GM12873 (cell line): ENCODE results near the gene C19orf33.

ENCODE experiments used
- TF ChIP-seq, protein P1 (sequence below): IDR thresholded peaks from 2 replicates; pipeline ENCODE4 v1.5.1; 2012; ENCODE audit warnings: low read depth, mild to moderate bottlenecking, moderate library complexity, low read length, control low read depth; ENCODE audit not compliant: insufficient read depth; ENCODE audit errors: missing control alignments

C19orf33 gene

DNA sequence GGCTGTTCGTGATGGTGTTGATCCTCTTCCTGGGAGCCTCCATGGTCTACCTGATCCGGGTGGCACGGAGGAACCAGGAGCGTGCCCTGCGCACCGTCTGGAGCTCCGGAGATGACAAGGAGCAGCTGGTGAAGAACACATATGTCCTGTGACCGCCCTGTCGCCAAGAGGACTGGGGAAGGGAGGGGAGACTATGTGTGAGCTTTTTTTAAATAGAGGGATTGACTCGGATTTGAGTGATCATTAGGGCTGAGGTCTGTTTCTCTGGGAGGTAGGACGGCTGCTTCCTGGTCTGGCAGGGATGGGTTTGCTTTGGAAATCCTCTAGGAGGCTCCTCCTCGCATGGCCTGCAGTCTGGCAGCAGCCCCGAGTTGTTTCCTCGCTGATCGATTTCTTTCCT, 12.2 kb upstream of the C19orf33 start:
- TF ChIP-seq, protein P1, sequence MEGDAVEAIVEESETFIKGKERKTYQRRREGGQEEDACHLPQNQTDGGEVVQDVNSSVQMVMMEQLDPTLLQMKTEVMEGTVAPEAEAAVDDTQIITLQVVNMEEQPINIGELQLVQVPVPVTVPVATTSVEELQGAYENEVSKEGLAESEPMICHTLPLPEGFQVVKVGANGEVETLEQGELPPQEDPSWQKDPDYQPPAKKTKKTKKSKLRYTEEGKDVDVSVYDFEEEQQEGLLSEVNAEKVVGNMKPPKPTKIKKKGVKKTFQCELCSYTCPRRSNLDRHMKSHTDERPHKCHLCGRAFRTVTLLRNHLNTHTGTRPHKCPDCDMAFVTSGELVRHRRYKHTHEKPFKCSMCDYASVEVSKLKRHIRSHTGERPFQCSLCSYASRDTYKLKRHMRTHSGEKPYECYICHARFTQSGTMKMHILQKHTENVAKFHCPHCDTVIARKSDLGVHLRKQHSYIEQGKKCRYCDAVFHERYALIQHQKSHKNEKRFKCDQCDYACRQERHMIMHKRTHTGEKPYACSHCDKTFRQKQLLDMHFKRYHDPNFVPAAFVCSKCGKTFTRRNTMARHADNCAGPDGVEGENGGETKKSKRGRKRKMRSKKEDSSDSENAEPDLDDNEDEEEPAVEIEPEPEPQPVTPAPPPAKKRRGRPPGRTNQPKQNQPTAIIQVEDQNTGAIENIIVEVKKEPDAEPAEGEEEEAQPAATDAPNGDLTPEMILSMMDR: no peak

DNA sequence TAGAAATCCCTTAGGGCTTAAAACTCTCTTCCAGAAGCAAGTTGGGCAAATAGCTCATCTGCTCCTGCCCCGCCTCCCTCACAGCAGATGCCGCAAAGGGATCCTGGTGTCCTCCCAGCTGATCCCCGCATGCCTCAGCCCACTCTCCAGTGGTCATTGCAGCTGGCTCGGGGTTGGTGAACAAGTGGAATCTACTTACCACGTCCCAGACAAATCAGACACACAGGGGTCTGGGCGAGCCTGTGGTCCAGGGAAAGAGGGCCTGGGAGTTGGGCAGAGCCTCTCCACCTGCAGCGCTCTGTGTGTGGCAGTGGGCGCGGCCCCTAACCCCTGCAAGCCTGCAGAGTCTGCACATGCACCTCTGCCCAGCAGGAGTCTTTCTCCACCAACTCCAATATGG, 10.8 kb upstream of the C19orf33 start:
- TF ChIP-seq, protein P1: no peak

DNA sequence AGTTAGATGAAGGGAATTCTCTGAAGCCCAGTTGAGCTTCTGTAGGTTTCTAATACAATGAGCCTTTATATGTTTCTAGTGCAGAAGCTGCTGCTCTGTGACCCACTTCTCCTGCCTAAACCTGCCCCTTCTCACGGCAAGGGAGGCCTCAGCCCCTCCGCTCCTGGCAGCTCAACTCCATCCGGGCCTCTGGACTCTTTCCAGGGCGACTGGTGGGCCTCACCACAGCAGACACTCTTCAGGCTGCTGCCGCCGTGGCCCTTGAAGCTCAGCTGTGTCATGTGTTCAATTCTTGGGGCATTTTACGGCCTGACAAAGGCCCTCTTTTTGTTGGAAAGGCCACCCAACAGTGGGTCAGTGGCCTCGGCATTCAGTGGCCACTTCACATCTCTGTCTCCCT, 10.0 kb upstream of the C19orf33 start:
- TF ChIP-seq, protein P1: no peak

DNA sequence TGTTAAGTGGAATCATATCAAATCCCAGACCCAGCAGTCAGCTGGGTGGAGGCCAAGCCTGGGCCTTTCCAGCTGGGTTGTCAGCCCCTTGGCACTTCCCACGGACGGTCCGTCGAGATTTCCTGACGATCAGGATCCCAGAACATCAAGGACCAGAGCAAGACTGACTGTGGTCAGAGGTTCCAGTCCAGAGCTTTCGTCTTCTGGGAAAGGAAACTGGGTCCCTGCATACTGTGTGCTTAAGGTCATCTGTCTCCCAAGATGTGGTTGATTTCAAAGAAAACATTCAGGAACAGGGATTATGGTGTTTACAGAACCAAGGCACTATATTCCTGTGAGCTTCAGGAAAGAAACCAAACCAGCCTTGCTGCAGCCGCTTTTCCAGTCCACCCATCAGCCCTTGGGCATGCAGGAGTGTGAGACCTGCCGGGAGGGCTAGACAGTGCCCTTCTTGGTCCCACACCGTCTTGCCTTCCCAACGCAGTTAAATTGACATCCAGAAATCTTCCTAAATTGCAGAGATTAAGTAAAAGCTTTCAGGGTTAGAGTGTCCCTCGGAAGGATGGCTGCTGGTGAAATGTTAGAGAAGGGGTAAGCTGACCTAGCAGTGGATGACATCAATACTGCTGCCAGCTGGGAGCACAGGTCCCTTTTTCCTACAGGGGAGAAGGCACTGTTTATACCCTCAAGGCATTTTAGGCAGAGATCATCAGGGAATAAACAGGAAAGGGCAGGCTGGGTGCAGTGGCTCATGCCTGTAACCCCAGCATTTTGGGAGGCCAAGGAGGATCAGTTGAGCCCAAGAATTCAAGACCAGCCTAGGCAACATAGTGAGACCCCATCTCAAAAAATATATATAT, 5.0 kb upstream of the C19orf33 start:
- TF ChIP-seq, protein P1: no peak

DNA sequence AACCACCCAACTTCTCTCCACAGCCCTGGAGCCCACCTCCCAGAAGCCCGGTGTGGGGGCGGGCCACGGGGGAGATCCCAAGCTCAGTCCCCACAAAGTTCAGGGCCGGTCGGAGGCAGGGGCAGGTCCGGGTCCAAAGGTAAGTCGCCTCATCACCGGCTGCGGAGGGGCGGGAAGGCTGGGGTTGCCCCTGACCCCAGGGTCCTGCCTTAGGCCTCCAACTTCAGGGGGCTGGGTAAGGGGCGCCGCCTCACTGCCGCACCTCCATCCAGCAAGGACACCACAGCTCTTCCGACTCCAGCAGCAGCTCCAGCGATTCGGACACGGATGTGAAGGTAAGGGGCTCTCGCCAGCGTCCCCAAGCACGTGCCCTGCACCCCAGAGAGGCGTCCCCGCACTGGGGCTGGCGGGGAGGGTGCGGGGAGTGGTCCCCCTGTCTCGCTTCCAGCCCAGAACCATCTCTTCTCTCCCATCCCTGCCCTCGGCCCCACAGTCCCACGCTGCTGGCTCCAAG, 358 bp downstream of the C19orf33 start:
- TF ChIP-seq, protein P1: no peak

DNA sequence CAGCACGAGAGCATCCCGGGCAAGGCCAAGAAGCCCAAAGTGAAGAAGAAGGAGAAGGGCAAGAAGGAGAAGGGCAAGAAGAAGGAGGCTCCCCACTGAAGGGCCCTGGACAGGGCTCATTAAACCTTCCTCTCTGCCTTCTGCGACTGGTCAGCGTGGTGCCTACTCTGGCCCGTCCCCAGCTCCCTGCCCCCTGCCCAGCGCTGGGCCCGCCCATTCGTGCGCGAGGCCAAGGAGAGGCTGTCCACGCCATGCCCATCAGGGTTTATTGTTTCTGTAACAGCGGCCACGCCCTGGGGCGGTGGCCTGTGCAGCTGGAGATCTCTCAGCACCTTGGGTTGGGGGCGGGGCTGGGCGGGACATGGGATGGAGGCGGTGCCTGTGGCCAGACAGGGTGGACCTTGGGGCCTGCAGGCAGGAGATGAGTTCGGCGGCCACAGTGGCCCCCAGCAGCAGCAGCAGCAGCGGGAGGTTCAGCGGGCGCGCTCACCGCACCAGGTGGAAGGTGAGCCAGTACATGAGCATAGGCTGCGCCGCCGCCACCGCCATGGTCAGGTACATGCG, 897 bp downstream of the C19orf33 start:
- TF ChIP-seq, protein P1: no peak

DNA sequence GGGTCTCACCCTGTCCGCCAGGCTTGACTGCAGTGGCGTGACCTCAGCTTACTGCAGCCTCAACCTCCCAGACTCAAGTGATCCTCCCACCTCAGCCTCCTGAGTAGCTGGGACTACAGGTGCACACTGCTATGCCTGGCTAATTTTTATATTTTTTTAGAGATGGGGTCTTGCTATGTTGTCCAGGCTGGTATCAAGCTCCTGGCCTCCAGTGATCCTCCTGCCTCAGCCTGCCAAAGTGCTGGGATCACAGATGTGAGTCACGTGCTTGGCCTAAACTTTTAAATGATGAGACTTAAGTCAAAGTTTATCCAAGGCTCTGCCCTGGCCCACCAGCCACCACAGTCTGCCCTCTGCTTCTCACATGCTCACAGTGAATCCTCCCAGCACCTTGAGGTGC, 2.2 kb downstream of the C19orf33 start:
- TF ChIP-seq, protein P1: no peak
